C4-2B (cell line): ENCODE data around the gene CD300LD.

Source experiments
- ZFX ChIP-seq: fragments of 450-650 bp; IDR thresholded peaks from 2 replicates; pipeline ENCODE4 v1.6.1; 2017
- TF ChIP-seq, protein P1 (sequence below): fragments of 450-650 bp; conservative IDR thresholded peaks from 2 replicates; pipeline ENCODE4 v1.5.1; 2017; ENCODE audit warnings: mild to moderate bottlenecking

- TF ChIP-seq, protein P1, sequence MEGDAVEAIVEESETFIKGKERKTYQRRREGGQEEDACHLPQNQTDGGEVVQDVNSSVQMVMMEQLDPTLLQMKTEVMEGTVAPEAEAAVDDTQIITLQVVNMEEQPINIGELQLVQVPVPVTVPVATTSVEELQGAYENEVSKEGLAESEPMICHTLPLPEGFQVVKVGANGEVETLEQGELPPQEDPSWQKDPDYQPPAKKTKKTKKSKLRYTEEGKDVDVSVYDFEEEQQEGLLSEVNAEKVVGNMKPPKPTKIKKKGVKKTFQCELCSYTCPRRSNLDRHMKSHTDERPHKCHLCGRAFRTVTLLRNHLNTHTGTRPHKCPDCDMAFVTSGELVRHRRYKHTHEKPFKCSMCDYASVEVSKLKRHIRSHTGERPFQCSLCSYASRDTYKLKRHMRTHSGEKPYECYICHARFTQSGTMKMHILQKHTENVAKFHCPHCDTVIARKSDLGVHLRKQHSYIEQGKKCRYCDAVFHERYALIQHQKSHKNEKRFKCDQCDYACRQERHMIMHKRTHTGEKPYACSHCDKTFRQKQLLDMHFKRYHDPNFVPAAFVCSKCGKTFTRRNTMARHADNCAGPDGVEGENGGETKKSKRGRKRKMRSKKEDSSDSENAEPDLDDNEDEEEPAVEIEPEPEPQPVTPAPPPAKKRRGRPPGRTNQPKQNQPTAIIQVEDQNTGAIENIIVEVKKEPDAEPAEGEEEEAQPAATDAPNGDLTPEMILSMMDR = no peak
- TF ChIP-seq ZFX = no peak
These were observed 5.1 kb upstream of the CD300LD start for GRCh38 chr17:74597069-74597790.
